ENCODE measurements around the gene IKZF2. TPM values are rescaled to one million over a fixed set of nuclear protein-coding genes. Genes with fewer than 3 reads are reported as not detected.
A peak's percentile ranks its signal among the peaks of the same experiment; 100 is the strongest.

Gene IKZF2
- total and polyA plus RNA-seq, 9 of the 15 experiments (the other 6 are each of a cell fraction or from before 2014, with no cell fraction given) = 0.04 to 0.54 (median 0.22) TPM

GRCh38 chr2:213152888-213153287, 1.5 kb upstream of the IKZF2 start (continued):
- TF ChIP-seq BRF2 (IDR thresholded peaks at IDR 0.05; ENCODE audit: borderline replicate concordance, insufficient read depth, insufficient read length) (no peak), PYGO2 (tag; IDR thresholded peaks at IDR 0.05) (no peak)

GRCh38 chr2:213152065-213152794, 818 bp upstream of the IKZF2 start:
- Histone ChIP-seq H3K4me1 (replicated peaks in 1 of 2; ENCODE audit: control insufficient read depth in 2 of 2, insufficient read depth in 2 of 2, low read length in 2 of 2) (peaks cover 0 to 6% of the 10 kb centered on the region in 2 experiments; a peak in 1 of 5 replicates), H3K4me3 (peak overlapping the region; percentile 51), H2AFZ (ENCODE audit: low read depth, low read length) (peak overlapping the region; percentile 85), H3K4me2 (ENCODE audit: insufficient read depth, low read length) (peak overlapping the region; percentile 51), H3K79me2 (ENCODE audit: control insufficient read depth, insufficient read depth, low read length) (no peaks in the 10 kb centered on the region), H3K36me3 (ENCODE audit: control insufficient read depth, insufficient read depth, low read length) (no peaks in the 10 kb centered on the region), H3K27me3 (ENCODE audit: control insufficient read depth in 2 of 2, insufficient read depth in 2 of 2, low read length in 2 of 2) (no peaks in the 10 kb centered on the region; a peak in 1 of 5 replicates), H4K20me1 (replicated peaks; ENCODE audit: control insufficient read depth, insufficient read depth, low read length) (no peaks in the 10 kb centered on the region), H3K9me1 (ENCODE audit: control insufficient read depth, insufficient read depth, low read length) (no peaks in the 10 kb centered on the region), H3K27ac (ENCODE audit: extremely low read depth, low read depth, low read length) (no peak overlapping the region), H3K9me3 (replicated peaks; ENCODE audit: control insufficient read depth, insufficient read depth, low read depth, low read length) (no peaks in the 10 kb centered on the region), H3K9ac (ENCODE audit: insufficient read depth in 1 of 2, low read depth in 2 of 2, low read length in 2 of 2) (peak overlapping the region; percentile 38 to 87; a peak in 3 of 4 replicates)
- DNase-seq (ENCODE audit: extremely low read depth in 1 of 4, low spot score in 3 of 4) (peak; percentile 26 to 39 (median 34)), FAIRE-seq (no peak), ATAC-seq (peak; percentile 84)
- CTCF ChIA-PET (ENCODE audit: low intra/inter-chr PET ratio) = no interaction called here
- intact Hi-C loops (cut with micrococcal nuclease) = loop anchor here (2.0 kb wide), 2 partner anchors 375 to 465 kb away; no protein-coding TSS in a partner anchor
- TSS peak; percentile 73 for BruUV-seq (replicated peaks)
- 1% methylated on average over 20 of the region's 39 CpGs for WGBS (ENCODE audit: insufficient coverage, low coverage, missing lambda C conversion rate)
- in situ Hi-C loops (cut with MboI) = no loop called here
- POLR2A ChIA-PET = no interaction called here
- TF ChIP-seq E2F6 (IDR thresholded peaks at IDR 0.05; ENCODE audit: borderline replicate concordance in 1 of 2, extremely low read depth in 1 of 2, insufficient read depth in 1 of 2, insufficient read length in 1 of 2, low read depth in 1 of 2, low read length in 1 of 2, poor library complexity in 1 of 2, severe bottlenecking in 1 of 2) (peak in 1 of 2 experiments; percentile 3), NFATC3 (IDR thresholded peaks at IDR 0.05) (no peak), NFE2 (IDR thresholded peaks at IDR 0.05; ENCODE audit: low read depth) (no peak), CAMTA2 (CRISPR knock-in tag; conservative IDR thresholded peaks at IDR 0.05) (no peak), ZNF766 (CRISPR knock-in tag; conservative IDR thresholded peaks at IDR 0.05) (no peak), POLR2G (IDR thresholded peaks at IDR 0.05; ENCODE audit: low read depth, low read length) (peak; percentile 28), ZNF316 (IDR thresholded peaks at IDR 0.05) (no peak), NRF1 (conservative IDR thresholded peaks at IDR 0.05 in 1 of 2, IDR thresholded peaks at IDR 0.05 in 1 of 2) (peak in 1 of 2 experiments; percentile 5; a peak in 1 of 4 replicates), FOXK2 (conservative IDR thresholded peaks at IDR 0.05 in 1 of 2, IDR thresholded peaks at IDR 0.05 in 1 of 2; ENCODE audit: low read depth in 2 of 2) (no peak), RNF219 (CRISPR knock-in tag; IDR thresholded peaks at IDR 0.05) (no peak), NR0B1 (IDR thresholded peaks at IDR 0.05; ENCODE audit: partially characterized antibody) (no peak)
